Inflammatory macrophage treated with lipopolysaccharide for 1 hour (primary cell): ENCODE data around the gene PEAK1.
"Not testable (repeated sequence)": the region's sequence is repeated elsewhere in the genome, so short reads cannot be mapped to it uniquely, and the experiment has no call there.

ENCODE experiments used
- DNase-seq, 2 donors: peaks; one replicate each; pipeline ENCODE4 v3.0.0-alpha.2; 2020 to 2022

Gene PEAK1

GRCh38 chr15:77221174-77221573 is 198.7 kb downstream of the PEAK1 start:
- no peak for DNase-seq

GRCh38 chr15:77219841-77220240 is 200.1 kb downstream of the PEAK1 start:
- no peak for DNase-seq

GRCh38 chr15:77209221-77209620 is 210.7 kb downstream of the PEAK1 start:
- DNase-seq, result no peak

GRCh38 chr15:77208241-77208640 is 211.7 kb downstream of the PEAK1 start:
- DNase-seq, result no peak

GRCh38 chr15:77201665-77202064 is 218.2 kb downstream of the PEAK1 start:
- DNase-seq, result no peak

- DNase-seq, result no peak
These were observed 223.5 kb downstream of the PEAK1 start for GRCh38 chr15:77196381-77196780.

- DNase-seq, result no peak
These were observed 224.3 kb downstream of the PEAK1 start for GRCh38 chr15:77195586-77195985.

- no peak for DNase-seq
These were observed 227.5 kb downstream of the PEAK1 start for GRCh38 chr15:77192451-77192850.

- no peak for DNase-seq
These were observed 228.6 kb downstream of the PEAK1 start for GRCh38 chr15:77191230-77191834.

- peak; percentile 91 to 97 for DNase-seq
These were observed 232.0 kb downstream of the PEAK1 start for GRCh38 chr15:77187751-77188464.

GRCh38 chr15:77186594-77187011 is 233.3 kb downstream of the PEAK1 start:
- DNase-seq, result peak; percentile 35 to 53

GRCh38 chr15:77185242-77185785 is 234.6 kb downstream of the PEAK1 start:
- DNase-seq, result no peak

GRCh38 chr15:77184352-77184751 is 235.6 kb downstream of the PEAK1 start:
- not testable (repeated sequence) for DNase-seq

- no peak for DNase-seq
These were observed 236.8 kb downstream of the PEAK1 start for GRCh38 chr15:77183066-77183465.

- peak in 1 of 2 donors; percentile 45 for DNase-seq
These were observed 238.4 kb downstream of the PEAK1 start for GRCh38 chr15:77181305-77182074.

- peak; percentile 88 to 90 for DNase-seq
These were observed 239.1 kb downstream of the PEAK1 start for GRCh38 chr15:77180757-77181156.

GRCh38 chr15:77180270-77180669 is 239.6 kb downstream of the PEAK1 start:
- DNase-seq, result peak in 1 of 2 donors; percentile 15

- DNase-seq, result peak; percentile 41 to 46
These were observed 240.3 kb downstream of the PEAK1 start for GRCh38 chr15:77179541-77179998.

- DNase-seq, result no peak
These were observed 241.5 kb downstream of the PEAK1 start for GRCh38 chr15:77178411-77178810.

- not testable (repeated sequence) for DNase-seq
These were observed 243.8 kb downstream of the PEAK1 start for GRCh38 chr15:77176148-77176547.

GRCh38 chr15:77173487-77173886 is 246.4 kb downstream of the PEAK1 start:
- DNase-seq, result no peak

GRCh38 chr15:77171221-77171967 is 248.5 kb downstream of the PEAK1 start:
- no peak for DNase-seq

- DNase-seq, result no peak
These were observed 251.3 kb downstream of the PEAK1 start for GRCh38 chr15:77168616-77169015.
